HepG2 (cell line): Measurements from ENCODE around the gene MLANA. TPM values are rescaled to one million over a fixed set of nuclear protein-coding genes. Genes with fewer than 3 reads are reported as not detected.

ENCODE experiments used
- ELF3 ChIP-seq: IDR thresholded peaks from 2 replicates; pipeline ENCODE4 v1.6.1; 2016; ENCODE audit warnings: missing genetic modification reagents, missing compliant biosample characterization
- FIP1L1 ChIP-seq: fragments of 200-400 bp; formaldehyde crosslinking; IDR thresholded peaks from 2 replicates; pipeline ENCODE4 v1.6.1; 2018; ENCODE audit warnings: low read depth, mild to moderate bottlenecking, low read length, moderate library complexity, borderline replicate concordance; ENCODE audit not compliant: insufficient read depth
- GABPB1 ChIP-seq: IDR thresholded peaks from 2 replicates; pipeline ENCODE4 v1.6.1; 2016; ENCODE audit warnings: mild to moderate bottlenecking, missing genetic modification reagents, moderate library complexity, missing compliant biosample characterization
- KDM5B ChIP-seq: sonication (generic); formaldehyde crosslinking; IDR thresholded peaks from 2 replicates; pipeline ENCODE4 v1.4.0; 2020; ENCODE audit warnings: missing genetic modification reagents, mild to moderate bottlenecking, borderline replicate concordance
- MIXL1 ChIP-seq: IDR thresholded peaks from 2 replicates; pipeline ENCODE4 v1.6.1; 2016
- SRSF4 ChIP-seq: fragments of 200-400 bp; formaldehyde crosslinking; IDR thresholded peaks from one replicate; pipeline ENCODE4 v1.6.1; 2018; ENCODE audit warnings: mild to moderate bottlenecking, low read depth, low read length, moderate library complexity; ENCODE audit not compliant: poor library complexity, severe bottlenecking
- TBX2 ChIP-seq: sonication (generic); formaldehyde crosslinking; IDR thresholded peaks from 2 replicates; pipeline ENCODE4 v1.5.0; 2020; ENCODE audit warnings: missing genetic modification reagents, mild to moderate bottlenecking, borderline replicate concordance
- ZNF124 ChIP-seq: sonication (generic); formaldehyde crosslinking; IDR thresholded peaks from 2 replicates; pipeline ENCODE4 v1.4.0; 2020; ENCODE audit warnings: missing genetic modification reagents
- ZNF280B ChIP-seq: sonication (generic); formaldehyde crosslinking; IDR thresholded peaks from 2 replicates; pipeline ENCODE4 v1.5.0; 2020; ENCODE audit warnings: missing genetic modification reagents, mild to moderate bottlenecking, borderline replicate concordance
- ZNF296 ChIP-seq: sonication (generic); formaldehyde crosslinking; conservative IDR thresholded peaks from 2 replicates; pipeline ENCODE4 v1.5.0; 2020; ENCODE audit warnings: mild to moderate bottlenecking, missing genetic modification reagents
- ZNF354B ChIP-seq: sonication (generic); formaldehyde crosslinking; IDR thresholded peaks from 2 replicates; pipeline ENCODE4 v1.8.0; 2022; ENCODE audit warnings: mild to moderate bottlenecking, missing genetic modification reagents
- ZNF407 ChIP-seq: sonication (generic); formaldehyde crosslinking; IDR thresholded peaks from one replicate; pipeline ENCODE4 v1.5.1; 2020; ENCODE audit warnings: mild to moderate bottlenecking, missing genetic modification reagents; ENCODE audit errors: not compliant biosample characterization
- ZNF660 ChIP-seq: sonication (generic); formaldehyde crosslinking; IDR thresholded peaks from 2 replicates; pipeline ENCODE4 v1.5.1; 2020; ENCODE audit warnings: mild to moderate bottlenecking, low read depth, missing genetic modification reagents, borderline replicate concordance
- polyA plus RNA-seq, 8 experiments: library from polyadenylated mRNA; depleted of rRNA in 3 of 8; stranded (reverse) in 7 of 8; unstranded in 1 of 8; fragments of >200 nt; fragmentation: Illumina TruSeq in 4 of 8; extraction: Trizol in 4 of 8; gene quantifications; 2 replicates each; pipeline versions ENCODE4 v1.2.1 to v1.2.3, GENCODE V29; 2011 to 2016; ENCODE audit warnings: low read depth in 4 of 8, missing spikeins in 1 of 8, mixed read lengths in 1 of 8; ENCODE audit not compliant: insufficient read depth in 1 of 8
- total RNA-seq, 5 experiments: library from RNA; depleted of rRNA; stranded (reverse); fragments of >200 nt; fragmentation: Illumina TruSeq; extraction: Trizol; gene quantifications; 2 replicates each; pipeline ENCODE4 v1.2.3, GENCODE V29; 2016; ENCODE audit warnings: low read depth in 1 of 5
- TF ChIP-seq, protein P1 (sequence below): sonication (generic); formaldehyde crosslinking; IDR thresholded peaks from 2 replicates; pipeline ENCODE4 v1.4.0; 2020; ENCODE audit warnings: mild to moderate bottlenecking, missing genetic modification reagents
- TF ChIP-seq, protein P2 (sequence below): sonication (generic); formaldehyde crosslinking; IDR thresholded peaks from 2 replicates; pipeline ENCODE4 v1.8.0; 2022; ENCODE audit warnings: missing genetic modification reagents, low read depth, mild to moderate bottlenecking, borderline replicate concordance

MLANA gene
- total and polyA plus RNA-seq, 2 of the 13 experiments (the other 11 are each of a cell fraction or from before 2014, with no cell fraction given): 0.11 to 0.18 TPM

GRCh38 chr9:5886114-5886939 is 4.4 kb upstream of the MLANA start (continued):
- TF ChIP-seq GABPB1: peak; percentile 29; the same call in 1 of the 2 replicates
- no peak for TF ChIP-seq ZNF660 (CRISPR knock-in tag)
- TF ChIP-seq, protein P1, sequence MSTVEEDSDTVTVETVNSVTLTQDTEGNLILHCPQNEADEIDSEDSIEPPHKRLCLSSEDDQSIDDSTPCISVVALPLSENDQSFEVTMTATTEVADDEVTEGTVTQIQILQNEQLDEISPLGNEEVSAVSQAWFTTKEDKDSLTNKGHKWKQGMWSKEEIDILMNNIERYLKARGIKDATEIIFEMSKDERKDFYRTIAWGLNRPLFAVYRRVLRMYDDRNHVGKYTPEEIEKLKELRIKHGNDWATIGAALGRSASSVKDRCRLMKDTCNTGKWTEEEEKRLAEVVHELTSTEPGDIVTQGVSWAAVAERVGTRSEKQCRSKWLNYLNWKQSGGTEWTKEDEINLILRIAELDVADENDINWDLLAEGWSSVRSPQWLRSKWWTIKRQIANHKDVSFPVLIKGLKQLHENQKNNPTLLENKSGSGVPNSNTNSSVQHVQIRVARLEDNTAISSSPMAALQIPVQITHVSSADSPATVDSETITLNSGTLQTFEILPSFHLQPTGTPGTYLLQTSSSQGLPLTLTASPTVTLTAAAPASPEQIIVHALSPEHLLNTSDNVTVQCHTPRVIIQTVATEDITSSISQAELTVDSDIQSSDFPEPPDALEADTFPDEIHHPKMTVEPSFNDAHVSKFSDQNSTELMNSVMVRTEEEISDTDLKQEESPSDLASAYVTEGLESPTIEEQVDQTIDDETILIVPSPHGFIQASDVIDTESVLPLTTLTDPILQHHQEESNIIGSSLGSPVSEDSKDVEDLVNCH (CRISPR knock-in tag): no peak
- no peak for TF ChIP-seq FIP1L1
- TF ChIP-seq ZNF354B: no peak
- TF ChIP-seq, protein P2, sequence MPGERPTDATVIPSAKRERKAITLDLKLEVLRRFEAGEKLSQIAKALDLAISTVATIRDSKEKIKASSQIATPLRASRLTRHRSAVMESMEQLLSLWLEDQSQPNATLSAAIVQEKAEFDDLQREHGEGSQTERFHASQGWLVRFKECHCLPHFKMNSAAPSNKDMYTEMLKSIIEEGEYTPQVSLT (CRISPR knock-in tag): no peak
- peak; percentile 57; the same call in 1 of the 2 replicates for TF ChIP-seq MIXL1 (CRISPR knock-in tag)
- peak; percentile 36; the same call in 1 of the 2 replicates for TF ChIP-seq TBX2 (CRISPR knock-in tag)
- no peak for TF ChIP-seq ELF3 (CRISPR knock-in tag)
- 0 out of 2 replicates have a peak, but pooled peaks have one; percentile 59 for TF ChIP-seq ZNF124
- TF ChIP-seq ZNF407 (CRISPR knock-in tag): peak; percentile 59
- no peak for TF ChIP-seq SRSF4
- TF ChIP-seq ZNF296 (CRISPR knock-in tag): no peak
- TF ChIP-seq KDM5B (CRISPR knock-in tag): 0 out of 2 replicates have a peak, but pooled peaks have one; percentile 66
- no peak for TF ChIP-seq ZNF280B (CRISPR knock-in tag)
